Nephron progenitor cell (in vitro differentiated cells): Measurements from ENCODE around the gene EVA1C.

Experiments
- DNase-seq: peaks from one replicate; pipeline ENCODE4 v3.0.0; 2021
- H3K27ac Mint-ChIP-seq: 2 replicates; pipeline ENCODE4 v1.8.0; 2021; ENCODE audit warnings: mild to moderate bottlenecking, moderate library complexity, mixed read lengths
- H3K27me3 Mint-ChIP-seq: 2 replicates; pipeline ENCODE4 v1.8.0; 2021; ENCODE audit warnings: mild to moderate bottlenecking, low read depth, mixed read lengths; ENCODE audit not compliant: poor library complexity
- H3K36me3 Mint-ChIP-seq: 2 replicates; pipeline ENCODE4 v1.8.0; 2021; ENCODE audit warnings: low read depth, mixed read lengths
- H3K4me1 Mint-ChIP-seq: 2 replicates; pipeline ENCODE4 v1.8.0; 2021; ENCODE audit warnings: mixed read lengths
- H3K4me3 Mint-ChIP-seq: 2 replicates; pipeline ENCODE4 v1.8.0; 2021; ENCODE audit warnings: mild to moderate bottlenecking, moderate library complexity, mixed read lengths
- H3K9me3 Mint-ChIP-seq: 2 replicates; pipeline ENCODE4 v1.8.0; 2021; ENCODE audit warnings: mild to moderate bottlenecking, moderate library complexity, mixed read lengths
- TF ChIP-seq, protein P1 (sequence below): fragments of 200-600 bp; sonication (generic); IDR thresholded peaks from 2 replicates; pipeline ENCODE4 v1.5.0; 2021; ENCODE audit warnings: antibody characterized with exemption

Gene EVA1C

DNA sequence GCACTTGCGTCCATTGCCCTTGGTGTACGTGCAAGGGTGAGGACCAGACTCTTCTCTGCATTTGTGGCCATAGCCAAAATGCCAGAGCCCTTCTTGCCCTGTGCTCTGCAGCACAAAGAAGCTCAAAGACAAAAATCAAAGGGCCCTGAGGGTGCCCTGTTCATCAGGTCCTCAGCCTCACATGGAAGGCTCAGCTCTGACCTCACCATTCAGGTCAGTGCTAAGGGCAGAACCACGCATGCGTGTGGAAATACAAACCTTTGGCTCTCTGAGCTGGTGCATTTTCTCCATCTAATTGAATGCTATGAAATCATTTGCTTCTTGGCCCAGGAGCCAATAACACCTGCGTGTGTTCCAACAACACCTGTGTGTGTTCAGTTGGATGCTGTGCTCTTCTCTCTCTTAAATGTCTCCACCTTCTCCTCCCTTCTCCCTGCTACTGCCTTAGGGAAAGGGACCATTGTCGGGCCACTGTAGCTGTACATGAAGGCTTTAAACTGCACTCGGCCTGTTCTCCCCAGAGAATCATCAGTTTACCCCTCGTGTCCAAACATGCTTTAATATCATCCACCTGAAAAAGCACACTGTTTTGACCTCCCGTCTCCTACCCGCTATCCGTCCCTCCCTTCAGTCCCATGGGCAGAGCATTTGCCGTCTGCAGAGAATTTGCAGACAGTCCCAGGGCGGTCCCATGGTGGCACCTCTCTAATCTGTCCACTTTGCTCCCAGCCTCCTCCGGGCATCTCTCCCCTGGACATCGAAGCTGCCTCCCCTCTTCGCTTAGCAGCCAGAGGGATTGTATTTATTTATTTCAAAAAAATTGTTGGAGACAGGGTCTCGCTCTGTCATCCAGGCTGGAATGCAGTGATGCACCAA lies 60.6 kb downstream of the EVA1C start:
- H3K9me3 Mint-ChIP-seq: no peaks in the 10 kb centered on the region
- no peak for DNase-seq
- no peak overlapping the region for H3K4me3 Mint-ChIP-seq
- peaks cover 10% of the 10 kb centered on the region for H3K27me3 Mint-ChIP-seq
- H3K4me1 Mint-ChIP-seq: no peaks in the 10 kb centered on the region
- TF ChIP-seq, protein P1, sequence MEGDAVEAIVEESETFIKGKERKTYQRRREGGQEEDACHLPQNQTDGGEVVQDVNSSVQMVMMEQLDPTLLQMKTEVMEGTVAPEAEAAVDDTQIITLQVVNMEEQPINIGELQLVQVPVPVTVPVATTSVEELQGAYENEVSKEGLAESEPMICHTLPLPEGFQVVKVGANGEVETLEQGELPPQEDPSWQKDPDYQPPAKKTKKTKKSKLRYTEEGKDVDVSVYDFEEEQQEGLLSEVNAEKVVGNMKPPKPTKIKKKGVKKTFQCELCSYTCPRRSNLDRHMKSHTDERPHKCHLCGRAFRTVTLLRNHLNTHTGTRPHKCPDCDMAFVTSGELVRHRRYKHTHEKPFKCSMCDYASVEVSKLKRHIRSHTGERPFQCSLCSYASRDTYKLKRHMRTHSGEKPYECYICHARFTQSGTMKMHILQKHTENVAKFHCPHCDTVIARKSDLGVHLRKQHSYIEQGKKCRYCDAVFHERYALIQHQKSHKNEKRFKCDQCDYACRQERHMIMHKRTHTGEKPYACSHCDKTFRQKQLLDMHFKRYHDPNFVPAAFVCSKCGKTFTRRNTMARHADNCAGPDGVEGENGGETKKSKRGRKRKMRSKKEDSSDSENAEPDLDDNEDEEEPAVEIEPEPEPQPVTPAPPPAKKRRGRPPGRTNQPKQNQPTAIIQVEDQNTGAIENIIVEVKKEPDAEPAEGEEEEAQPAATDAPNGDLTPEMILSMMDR: no peak
- no peak overlapping the region for H3K27ac Mint-ChIP-seq
- H3K36me3 Mint-ChIP-seq: no peaks in the 10 kb centered on the region

DNA sequence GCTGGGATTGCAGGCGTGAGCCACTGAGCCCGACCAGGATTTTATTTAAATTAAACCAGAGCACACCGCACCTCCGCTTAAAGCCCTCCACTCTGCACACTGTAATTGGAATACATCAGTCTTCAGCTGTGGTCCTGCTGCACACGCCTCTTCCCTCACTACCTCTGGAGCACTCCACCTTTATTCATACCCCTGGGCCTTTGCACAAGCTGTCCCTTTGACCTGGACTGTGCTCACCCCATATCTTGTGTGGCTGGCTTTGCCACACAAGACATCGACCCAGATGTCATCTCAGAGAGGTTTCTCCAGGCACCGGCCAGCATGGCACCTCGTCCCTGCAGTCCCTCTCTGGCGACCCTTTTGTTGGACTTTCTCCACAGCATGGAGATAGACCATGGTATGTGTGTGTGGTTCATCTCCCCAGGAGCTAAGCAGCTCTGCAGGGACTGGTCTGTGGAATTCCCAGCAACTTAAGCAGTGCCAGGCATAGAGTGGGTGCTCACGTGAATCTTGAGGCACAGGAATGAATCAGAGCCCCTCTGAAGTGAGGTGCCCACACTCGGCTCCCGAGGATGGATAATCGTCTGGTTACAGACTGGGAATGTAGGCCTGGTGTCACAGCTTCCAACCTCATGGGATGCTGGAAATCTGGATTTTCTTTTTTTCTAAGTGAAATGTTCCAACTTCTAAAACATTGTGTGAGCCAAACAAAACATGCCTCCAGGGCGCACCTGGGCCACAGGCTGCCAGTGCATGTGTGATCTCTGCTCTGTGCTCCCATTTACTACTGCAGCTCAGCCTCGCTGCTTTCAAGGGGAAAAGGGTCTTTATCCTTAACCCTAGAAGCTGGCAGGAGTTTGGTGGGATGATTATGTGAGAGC lies 61.9 kb downstream of the EVA1C start:
- no peaks in the 10 kb centered on the region for H3K9me3 Mint-ChIP-seq
- no peak overlapping the region for H3K4me3 Mint-ChIP-seq
- H3K27me3 Mint-ChIP-seq: peaks cover 10% of the 10 kb centered on the region
- no peak for DNase-seq
- no peaks in the 10 kb centered on the region for H3K4me1 Mint-ChIP-seq
- H3K27ac Mint-ChIP-seq: no peak overlapping the region
- TF ChIP-seq, protein P1: no peak
- H3K36me3 Mint-ChIP-seq: no peaks in the 10 kb centered on the region

DNA sequence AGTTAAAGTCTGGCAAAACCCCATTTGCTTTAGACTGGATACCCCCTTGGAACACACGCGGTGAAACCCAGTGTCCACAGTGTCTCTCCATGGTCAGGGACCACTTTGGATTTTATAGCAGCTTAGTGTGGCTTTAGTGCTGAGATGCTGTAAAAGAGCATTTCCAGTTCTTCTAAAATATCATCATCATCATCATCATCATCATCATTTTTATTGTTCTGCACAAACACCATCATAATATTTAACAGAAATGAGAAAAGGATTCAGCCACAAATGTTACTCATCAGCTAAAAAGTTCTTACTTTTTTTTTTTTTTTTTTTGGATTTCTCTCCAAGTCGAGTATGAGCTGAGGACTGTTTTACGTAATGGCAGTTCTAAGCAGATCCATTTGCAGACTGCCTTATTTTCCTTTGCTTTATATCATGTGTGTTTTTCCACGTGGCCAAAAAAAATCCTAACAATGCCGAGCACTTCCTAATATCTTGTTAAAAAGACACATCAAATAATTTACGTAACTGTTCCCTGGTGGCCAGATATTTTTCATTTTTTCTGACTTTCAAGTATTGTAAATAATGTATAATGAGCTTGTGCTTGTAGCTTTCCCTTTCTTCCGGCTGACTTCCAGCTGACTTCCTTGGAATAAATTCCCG lies 62.8 kb downstream of the EVA1C start:
- Mint-ChIP-seq H3K4me3 (no peak overlapping the region), H3K36me3 (no peaks in the 10 kb centered on the region), H3K27ac (no peak overlapping the region), H3K9me3 (no peaks in the 10 kb centered on the region), H3K4me1 (no peaks in the 10 kb centered on the region), H3K27me3 (peaks cover 10% of the 10 kb centered on the region)
- DNase-seq: no peak
- TF ChIP-seq, protein P1: no peak

DNA sequence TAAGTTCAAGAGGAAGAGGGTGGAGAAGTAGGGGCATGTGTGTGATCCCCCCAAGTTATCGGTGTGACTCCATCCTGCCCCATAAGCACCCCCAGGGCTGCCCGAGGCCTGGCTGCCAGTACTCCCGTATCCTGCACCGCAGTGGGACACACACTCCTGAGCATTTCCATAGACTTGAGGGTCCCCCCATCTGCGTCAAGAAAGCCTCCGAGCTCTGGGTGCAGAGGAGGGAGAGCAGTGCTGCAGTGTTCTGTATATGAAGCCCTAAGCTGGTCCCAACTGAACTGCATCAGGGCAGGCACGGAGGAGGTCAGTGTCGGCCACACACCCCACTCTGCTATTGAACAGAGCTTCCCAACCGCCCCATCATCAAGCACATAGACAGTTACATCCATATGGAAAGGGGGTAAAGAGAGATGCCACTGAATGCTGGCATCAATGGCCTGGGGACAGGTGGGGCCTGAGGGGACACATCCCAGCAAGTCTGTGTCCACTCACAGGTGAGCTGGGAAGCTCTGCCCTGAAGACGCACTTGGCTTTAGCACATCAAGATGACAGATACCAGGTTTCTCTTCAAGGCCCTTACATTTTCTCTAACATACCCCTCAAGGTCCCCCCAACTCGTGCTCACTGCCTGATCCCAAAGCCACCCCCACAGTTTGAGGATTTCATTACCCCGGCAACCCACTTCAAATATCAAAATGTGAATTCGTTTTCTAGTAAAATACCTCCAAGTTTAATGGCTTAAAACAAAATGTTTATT lies 64.3 kb downstream of the EVA1C start:
- no peak overlapping the region for H3K27ac Mint-ChIP-seq
- H3K4me1 Mint-ChIP-seq: no peaks in the 10 kb centered on the region
- no peak for DNase-seq
- H3K27me3 Mint-ChIP-seq: peaks cover 10% of the 10 kb centered on the region
- no peaks in the 10 kb centered on the region for H3K9me3 Mint-ChIP-seq
- TF ChIP-seq, protein P1: no peak
- H3K36me3 Mint-ChIP-seq: no peaks in the 10 kb centered on the region
- H3K4me3 Mint-ChIP-seq: no peak overlapping the region

DNA sequence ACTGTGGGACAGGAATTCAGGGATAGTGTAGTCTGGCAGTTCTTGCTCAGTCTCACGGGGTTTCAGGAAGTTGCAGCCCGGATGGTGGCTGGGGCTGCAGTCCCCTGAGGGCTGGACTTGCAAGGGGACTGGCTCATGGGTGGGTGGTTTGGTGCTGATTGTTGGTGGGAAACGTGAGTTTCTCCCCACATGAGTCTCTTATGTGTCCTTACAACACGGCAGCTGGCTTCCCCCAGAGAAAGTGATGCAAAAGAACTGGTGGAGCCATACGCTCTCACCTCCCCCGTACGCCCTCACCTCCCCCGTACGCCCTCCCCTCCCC lies 64.9 kb downstream of the EVA1C start:
- Mint-ChIP-seq H3K36me3 (no peaks in the 10 kb centered on the region), H3K27ac (no peak overlapping the region), H3K27me3 (peaks cover 11% of the 10 kb centered on the region), H3K9me3 (no peaks in the 10 kb centered on the region), H3K4me3 (no peak overlapping the region), H3K4me1 (no peaks in the 10 kb centered on the region)
- TF ChIP-seq, protein P1: no peak
- no peak for DNase-seq
